ENCODE data around the gene TRUB2. TPM values are rescaled to one million over a fixed set of nuclear protein-coding genes. Genes with fewer than 3 reads are reported as not detected.

TRUB2 gene, protein sequence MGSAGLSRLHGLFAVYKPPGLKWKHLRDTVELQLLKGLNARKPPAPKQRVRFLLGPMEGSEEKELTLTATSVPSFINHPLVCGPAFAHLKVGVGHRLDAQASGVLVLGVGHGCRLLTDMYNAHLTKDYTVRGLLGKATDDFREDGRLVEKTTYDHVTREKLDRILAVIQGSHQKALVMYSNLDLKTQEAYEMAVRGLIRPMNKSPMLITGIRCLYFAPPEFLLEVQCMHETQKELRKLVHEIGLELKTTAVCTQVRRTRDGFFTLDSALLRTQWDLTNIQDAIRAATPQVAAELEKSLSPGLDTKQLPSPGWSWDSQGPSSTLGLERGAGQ
- total RNA-seq, result 36.3 and 37.4 TPM in 2 replicates

DNA sequence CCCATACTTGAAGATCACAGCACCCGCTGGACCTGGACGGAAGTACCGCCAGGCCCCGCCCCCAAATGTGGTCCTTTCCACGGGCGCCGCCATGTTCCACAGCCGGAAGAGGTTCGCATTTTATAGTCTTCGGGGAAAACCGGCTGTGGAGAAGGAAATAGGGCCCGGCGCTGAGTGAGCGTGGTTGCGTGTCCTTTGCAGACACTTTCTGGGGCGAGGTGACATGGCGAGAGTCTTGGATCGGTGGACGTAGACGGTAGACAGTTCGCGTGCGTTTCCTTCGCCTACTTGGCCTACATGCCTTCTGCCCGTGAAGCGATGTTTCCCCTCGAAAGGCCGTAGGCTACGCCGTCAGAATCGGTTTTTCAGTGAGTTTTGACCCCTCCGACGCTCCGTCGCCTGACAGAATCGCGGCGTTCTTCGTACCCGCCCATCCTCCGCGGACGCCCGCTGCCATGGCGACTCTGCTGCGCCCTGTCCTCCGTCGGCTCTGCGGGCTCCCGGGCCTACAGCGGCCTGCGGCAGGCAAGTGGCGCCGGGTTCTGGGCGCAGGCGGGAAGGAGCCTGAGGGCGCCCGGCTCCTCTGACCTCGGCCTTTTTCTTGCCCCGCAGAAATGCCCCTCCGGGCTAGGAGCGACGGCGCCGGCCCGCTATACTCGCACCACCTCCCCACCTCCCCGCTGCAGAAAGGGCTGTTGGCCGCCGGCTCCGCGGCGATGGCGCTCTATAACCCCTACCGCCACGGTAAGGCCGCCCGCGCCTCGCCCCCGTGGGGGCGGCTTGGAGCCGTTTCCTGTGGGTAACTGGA, at the start of gene TRUB2, which contains the start of gene COQ4:
TRUB2 (minus strand) TSS at position 44 of the 808 bp plus-strand sequence; CDS start at position 5, 39 bp downstream.
COQ4 (plus strand) TSS at position 436 of the 808 bp plus-strand sequence; CDS start at position 456, 20 bp downstream.
- peak; percentile 80 for DNase-seq (ENCODE audit: low read depth, low spot score)

DNA sequence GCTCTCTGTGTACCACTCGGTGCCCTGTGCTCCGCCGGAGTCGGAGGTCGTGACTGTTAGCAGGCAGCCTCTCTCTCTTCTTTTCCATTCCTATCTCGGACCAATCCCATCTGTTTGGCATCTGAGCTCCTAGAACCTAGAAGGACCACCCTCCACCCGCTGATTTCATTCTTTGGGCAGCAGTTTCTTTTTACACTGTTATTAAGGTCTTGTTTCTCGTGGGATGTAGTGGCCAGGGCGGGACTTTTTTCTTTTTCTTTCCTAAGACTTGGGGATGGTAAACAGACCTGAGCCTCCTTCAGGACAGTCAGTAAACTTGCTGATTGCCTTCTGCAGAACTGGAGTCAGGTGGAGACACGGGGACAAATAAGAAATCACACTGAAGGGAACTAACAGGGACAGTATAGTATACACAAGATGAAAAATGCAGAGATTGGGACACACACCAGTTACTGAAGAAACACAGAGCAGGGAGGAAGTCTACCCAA, 49.4 kb upstream of the TRUB2 start:
- DNase-seq (ENCODE audit: low read depth, low spot score), result no peak

DNA sequence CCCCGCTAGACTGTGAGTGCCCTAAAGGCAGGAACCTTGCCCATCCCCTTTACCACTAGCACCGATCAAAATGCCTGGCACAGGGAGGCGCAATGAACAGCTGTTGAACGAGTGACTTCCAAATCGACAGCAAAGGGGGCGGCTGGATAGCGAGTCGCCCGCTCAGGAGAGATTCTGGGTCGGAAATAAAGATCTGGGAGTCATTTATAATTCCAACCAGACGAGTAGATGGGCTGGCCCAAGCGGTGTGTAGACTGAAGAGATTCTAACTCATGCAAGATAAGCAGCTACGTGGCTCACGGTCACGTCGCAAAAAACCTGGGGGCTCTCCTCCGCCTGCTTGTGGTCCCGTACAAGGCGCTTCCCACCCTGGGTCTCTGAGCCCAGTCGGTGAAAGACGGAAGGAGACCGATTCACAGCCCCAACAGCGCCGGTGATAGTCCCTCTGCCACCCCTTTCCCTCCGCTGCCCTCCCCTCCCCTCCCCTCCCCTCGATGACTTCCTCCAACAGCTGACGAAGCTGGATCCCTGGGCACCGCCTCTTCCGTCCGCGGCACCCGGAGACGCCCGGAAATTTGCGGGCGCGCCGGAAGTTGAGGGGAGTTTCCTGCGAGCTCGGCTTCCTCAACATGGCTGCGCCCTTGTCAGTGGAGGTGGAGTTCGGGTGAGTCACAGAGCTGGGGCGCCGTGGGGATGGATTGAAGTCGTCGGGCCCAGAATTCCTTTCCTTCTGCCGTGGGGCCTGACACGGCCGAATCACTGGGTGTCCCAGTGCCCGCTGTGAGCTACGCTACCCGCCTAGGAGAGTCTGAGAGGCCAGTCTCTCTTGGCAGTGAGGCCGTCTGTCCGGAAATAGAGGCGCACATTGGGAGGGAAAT, 48.7 kb upstream of the TRUB2 start, which contains the start of gene URM1:
URM1 (plus strand) TSS at position 623 of the 878 bp plus-strand sequence; CDS start at position 630, 7 bp downstream.
- DNase-seq (ENCODE audit: low read depth, low spot score), result peak; percentile 86

DNA sequence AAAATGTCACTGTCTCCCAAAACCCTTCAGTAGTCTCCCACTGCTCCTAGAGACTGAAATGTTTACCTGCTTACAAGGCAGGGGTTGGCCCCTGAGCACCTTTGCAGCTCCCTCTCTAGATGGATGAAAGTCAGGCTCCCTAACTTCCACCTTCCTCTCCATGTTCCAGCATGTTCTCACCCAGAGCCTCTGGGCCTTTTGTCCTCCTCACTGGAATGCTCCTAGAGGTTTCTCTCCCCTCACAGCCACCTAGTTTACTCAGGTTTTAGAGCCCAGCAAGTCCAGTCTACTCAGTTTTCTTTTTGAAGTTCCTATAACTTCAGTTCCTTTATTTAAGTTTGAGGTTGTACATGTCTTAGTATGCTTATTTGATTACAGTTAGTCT, 48.1 kb upstream of the TRUB2 start:
- DNase-seq (ENCODE audit: low read depth, low spot score), result no peak

DNA sequence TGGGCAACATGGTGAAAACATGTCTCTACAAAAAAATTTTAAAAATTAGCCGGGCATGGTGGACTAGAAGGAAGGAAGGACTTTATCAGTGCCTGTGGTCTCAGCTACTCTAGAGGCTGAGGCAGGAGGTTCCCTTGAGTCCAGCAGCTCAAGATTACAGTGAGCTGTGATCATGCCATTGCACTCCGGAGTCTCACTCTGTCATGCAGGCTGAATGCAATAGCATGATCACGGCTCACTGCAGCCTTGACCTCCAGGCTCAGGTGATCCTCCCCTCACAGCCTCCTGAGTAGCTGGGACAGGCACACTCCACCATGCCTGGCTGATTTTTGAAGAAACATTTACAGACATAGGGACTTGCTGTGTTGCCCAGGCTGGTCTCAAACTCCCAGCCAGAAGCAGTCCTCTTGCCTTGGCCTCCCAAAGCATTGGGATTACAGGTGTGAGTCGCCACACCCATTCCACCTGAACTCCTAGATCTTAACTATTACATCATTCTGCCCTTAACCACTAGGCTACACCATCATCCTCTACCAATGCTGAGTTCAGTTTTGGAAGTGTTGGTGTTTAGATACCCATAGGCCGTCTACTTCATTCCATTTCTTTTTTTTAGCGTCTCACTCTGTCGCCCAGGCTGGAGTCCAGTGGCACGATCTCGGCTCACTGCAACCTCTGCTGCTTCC, 46.9 kb upstream of the TRUB2 start:
- DNase-seq (ENCODE audit: low read depth, low spot score), result no peak

DNA sequence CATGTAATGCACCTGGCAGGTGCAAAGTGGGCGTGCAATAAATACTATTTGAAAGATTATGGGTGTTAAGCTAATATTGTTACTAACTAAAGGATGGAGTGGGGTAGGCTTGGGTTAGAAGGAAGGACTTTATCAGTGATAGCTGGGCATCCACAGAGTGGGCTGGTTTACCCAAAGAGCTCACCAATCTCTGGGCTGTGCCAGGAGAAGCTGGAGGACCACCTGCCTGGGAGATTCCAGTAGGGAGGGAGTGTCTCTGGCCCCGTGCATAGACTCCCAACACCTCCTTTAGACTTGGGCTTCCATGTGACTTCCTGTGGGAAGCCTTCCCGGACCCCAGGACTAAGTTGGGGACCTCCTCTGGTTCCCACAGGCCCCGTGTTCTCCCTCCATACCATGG, 43.3 kb upstream of the TRUB2 start:
- no peak for DNase-seq (ENCODE audit: low read depth, low spot score)

DNA sequence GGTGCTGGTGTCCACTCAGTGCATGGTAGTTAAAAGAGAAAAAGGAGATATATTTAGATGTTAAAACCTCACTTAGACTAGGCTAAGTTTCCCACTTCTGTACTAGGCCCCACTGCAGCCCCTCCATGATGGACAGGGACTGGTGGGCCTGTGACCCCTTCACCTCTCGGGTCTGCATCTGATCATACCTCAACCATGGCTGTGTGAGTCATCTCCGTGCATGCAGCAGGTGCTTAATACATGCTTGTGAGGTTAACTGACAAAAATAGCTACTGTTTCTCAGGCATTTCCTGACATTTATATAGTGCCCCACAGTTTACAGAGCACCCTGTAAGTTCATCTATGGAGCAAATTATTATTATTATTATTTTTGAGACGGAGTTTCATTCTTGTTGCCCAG, 40.5 kb upstream of the TRUB2 start:
- no peak for DNase-seq (ENCODE audit: low read depth, low spot score)

DNA sequence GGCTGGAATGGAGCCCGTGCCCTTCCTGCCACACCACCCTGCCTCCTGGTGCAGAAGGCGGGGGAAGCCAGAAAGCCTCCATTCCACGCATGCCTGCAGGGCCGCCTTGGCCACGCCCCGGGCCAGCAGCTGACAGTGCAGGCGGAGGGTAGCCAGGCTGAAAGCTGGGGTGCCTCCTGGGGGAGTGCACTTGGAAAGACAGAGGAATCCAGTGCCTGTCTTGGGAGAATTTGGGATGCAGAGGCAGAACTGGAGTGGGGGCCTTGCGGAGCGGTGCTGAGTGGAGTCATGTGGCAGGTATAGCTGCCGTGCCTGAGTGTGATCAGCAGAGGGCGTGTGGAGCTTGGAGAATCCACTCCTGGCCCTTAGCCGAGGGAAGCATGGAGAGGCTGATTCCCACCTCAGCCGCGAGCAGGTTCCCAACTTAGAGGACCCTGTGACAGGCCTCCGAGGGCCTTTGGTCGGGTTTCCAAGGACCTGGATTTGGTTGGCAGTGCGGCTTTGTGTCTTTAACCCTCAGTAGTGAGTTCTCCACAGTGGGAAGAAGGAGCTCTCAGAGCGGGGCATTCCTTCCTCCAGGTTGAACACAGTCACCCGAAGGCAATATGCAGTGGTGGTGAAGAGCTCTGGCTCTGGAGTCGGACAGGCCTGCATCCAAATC, 39.9 kb upstream of the TRUB2 start:
- DNase-seq (ENCODE audit: low read depth, low spot score), result no peak

DNA sequence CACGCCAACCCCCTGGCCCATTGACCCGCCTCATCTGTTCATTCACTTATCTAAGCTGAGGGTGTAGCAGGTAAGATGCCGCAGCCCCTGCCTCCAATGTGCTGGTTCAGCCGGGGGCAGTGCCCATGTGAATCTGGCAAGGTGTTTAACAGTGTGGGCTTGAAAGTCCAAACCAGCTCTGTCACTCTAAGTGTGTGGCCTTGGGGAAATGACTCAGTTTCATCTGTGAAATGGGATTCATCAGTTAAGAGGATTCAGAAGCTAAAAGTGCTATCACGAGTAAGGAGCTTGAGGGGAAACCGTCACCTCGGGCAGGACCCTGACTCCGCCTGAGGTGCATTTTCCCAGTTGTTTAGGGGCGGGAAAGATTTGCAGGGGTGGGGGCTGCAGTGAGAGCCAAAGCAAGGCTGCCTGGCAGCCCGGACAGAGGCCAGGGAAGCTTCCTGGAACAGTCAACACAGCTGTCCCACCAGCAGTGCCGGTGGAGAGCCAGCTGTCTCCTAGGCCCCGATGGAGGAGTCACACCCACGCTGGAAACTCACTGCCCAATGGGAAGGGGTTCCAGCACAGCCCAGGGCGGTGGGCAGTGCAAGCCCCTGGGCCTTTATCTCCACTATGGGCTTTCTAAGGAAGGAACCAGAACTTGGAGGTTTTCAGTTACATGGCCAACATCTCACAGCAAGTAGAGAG, 39.2 kb upstream of the TRUB2 start:
- DNase-seq (ENCODE audit: low read depth, low spot score), result no peak

DNA sequence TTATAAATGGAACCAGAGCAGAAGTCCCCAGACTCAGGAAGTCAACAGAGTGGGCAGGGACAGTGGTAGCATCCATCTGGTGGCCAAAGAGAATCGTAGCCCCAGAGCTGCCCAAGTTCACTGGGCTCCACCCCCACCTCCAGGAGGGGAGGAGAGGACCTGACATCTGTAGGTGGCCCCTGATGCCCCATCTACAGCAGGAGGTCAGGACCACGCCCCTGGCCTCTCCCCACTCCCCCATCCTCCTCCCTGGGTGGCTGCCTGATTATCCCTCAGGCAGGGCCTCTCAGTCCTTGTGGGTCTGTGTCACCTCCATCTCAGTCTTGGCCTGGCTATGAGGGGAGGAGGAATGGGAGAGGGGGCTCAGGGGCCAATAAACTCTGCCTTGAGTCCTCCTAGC, 38.6 kb upstream of the TRUB2 start:
- no peak for DNase-seq (ENCODE audit: low read depth, low spot score)

DNA sequence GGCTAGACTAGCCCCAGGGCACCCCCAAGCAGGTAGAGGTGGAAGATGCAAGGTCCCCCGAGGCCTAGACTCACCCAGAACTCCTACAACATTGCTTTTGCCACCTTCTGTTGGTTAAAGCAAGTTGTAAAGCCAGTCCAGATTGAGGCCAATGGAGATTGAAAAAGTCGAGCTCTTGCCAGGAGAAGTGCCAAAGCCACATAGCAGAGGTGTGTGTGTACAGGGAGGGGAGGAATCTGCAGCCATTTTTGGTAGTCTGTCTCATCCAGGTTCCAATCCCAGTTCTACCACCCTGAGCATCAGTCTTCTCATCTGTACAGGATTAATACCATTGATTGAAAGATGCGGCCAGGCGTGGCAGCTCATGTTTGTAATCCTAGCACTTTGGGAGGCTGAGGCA, 36.6 kb upstream of the TRUB2 start:
- DNase-seq (ENCODE audit: low read depth, low spot score), result no peak

DNA sequence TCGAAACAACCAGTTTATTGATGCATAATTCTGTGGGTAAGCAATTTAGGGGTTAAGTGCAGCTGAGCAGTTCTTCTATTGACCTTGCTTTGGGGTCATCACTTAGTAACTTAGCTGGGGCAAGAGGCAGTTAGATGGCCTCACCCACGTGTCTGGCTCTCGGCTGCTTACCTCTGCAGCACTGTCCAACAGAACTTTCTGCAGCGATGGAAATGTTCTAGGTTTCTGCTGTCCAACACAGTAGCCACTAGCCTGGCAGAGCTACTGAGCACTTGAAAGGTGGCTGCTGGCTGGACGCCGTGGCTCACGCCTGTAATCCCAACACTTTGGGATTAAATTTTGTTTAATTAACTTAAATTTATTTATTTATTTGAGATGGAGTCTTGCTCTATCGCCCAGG, 35.8 kb upstream of the TRUB2 start:
- DNase-seq (ENCODE audit: low read depth, low spot score), result no peak

DNA sequence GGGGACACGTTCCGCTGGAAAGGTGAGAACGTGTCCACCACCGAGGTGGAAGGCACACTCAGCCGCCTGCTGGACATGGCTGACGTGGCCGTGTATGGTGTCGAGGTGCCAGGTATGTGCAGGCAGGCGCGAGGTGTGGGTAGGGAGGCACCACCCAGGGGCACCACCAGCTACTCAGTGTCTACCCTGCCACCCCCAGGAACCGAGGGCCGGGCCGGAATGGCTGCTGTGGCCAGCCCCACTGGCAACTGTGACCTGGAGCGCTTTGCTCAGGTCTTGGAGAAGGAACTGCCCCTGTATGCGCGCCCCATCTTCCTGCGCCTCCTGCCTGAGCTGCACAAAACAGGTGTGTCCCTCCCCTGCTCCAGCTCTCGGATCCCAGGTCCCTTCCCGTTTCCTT, 33.2 kb upstream of the TRUB2 start:
- no peak for DNase-seq (ENCODE audit: low read depth, low spot score)

DNA sequence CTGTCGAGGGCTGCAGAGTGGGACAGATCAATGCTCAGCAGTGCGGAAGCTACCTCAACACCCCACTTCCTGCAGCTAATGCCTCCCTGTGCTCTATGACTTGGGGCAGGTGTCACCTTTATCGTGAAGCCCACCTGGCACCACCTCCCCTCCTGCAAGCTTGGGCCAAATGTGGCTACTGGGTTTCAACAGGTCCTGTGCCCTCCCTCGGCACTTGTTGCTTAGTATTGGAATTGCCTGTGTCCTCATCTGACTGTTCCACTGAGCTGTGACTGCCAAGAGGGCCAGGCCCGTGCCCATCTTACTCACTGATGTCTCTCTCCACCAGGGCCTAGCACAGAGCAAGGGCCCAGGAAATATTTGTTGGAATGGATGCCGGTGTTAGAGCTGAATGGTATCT, 27.5 kb upstream of the TRUB2 start:
- DNase-seq (ENCODE audit: low read depth, low spot score), result no peak

DNA sequence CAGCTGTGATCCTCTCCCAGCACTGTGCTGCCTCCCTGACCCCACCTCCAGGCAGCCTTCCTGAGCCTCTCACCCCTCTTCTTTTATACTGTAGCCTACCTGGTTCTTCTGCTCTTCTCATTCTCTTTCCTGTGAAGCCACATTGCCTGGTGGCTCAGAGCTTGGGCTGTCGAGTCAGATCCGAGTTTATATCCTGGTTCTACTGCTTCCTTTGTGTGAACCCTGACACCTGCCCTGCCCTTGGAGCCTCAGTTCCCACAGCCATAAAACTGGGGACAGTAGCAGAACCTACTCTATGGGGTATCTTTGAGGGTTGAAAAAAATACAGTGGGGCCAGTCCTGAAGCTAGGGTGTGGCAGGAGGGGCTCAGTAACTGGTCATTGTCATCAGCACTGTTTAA, 26.9 kb upstream of the TRUB2 start:
- DNase-seq (ENCODE audit: low read depth, low spot score), result no peak

DNA sequence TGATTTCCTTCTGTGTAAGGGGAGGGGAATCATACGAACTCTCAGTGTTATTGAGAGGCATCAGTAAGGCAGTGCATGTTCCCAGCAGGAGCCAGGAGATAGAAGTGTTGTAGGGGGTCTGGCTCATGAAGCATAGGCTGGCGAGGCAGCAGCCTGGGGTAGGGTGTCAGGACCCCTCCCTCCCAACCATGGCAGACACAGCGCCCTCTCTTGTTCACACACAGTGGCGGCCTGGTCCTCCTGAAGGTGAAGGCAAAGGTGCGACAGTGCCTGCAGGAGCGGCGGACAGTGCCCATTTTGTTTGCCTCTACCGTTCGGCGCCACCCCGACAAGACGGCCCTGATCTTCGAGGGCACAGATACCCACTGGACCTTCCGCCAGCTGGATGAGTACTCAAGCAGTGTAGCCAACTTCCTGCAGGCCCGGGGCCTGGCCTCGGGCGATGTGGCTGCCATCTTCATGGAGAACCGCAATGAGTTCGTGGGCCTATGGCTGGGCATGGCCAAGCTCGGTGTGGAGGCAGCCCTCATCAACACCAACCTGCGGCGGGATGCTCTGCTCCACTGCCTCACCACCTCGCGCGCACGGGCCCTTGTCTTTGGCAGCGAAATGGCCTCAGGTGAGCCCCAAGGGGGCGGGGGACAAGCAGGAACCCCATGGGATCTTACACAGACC, 22.8 kb upstream of the TRUB2 start:
- DNase-seq (ENCODE audit: low read depth, low spot score), result no peak

DNA sequence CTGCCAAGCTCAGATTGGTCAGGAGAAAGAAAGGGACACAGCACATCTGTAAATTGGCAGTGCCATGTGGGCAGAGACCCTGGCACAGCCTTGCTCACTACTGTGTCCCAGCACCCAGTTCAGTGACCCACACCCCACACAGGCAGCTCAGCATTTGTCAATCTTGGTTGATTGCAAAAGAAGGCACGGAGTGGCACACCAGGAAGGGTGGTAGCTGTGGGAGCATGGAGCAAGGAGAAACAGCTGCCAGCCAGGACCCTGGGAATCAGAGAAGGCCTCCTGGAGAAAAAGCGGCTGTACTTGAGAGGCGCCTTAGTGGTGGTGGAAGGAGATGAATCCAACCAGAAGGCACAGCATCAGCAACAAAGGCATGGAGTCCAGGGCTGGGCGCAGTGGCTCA, 21.6 kb upstream of the TRUB2 start:
- DNase-seq (ENCODE audit: low read depth, low spot score), result no peak

DNA sequence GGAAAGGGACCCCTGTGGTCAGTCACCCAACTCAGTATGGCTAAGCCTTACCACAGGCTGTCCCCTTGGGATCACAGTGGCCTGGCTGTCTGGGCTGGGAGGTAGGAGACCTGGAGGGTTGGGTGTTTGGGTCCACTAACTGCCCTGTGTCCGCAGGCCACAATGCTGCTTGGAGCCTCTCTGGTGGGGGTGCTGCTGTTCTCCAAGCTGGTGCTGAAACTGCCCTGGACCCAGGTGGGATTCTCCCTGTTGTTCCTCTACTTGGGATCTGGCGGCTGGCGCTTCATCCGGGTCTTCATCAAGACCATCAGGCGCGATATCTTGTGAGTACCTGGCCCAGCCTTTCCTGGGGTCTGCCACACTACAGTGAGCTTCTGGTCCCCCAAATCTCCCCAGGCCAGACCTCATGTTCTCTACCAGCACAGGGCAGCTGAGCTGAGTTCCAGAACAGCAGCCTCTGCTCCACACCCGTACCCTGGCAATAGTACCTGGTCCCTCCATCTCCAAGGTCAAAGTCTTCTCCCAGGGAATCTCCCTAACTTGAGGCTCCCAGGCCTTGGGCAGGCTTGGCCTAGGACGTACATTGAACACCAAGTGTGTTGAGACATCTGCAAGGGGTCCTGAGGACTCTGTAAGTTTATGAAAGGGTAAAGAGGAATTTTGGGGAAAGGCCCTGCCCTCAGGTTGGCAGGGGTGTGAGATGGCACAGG, 20.9 kb upstream of the TRUB2 start:
- no peak for DNase-seq (ENCODE audit: low read depth, low spot score)
